ENCODE results near the gene UAP1L1. TPM values are rescaled to one million over a fixed set of nuclear protein-coding genes. Genes with fewer than 3 reads are reported as not detected.
A peak's percentile ranks its signal among the peaks of the same experiment; 100 is the strongest.
"Not testable (repeated sequence)": the region's sequence is repeated elsewhere in the genome, so short reads cannot be mapped to it uniquely, and the experiment has no call there.

UAP1L1 gene
- total RNA-seq, 1 experiment from 2014 or later: 3.4 TPM

GRCh38 chr9:137121927-137122795 is 44.8 kb downstream of the UAP1L1 start:
- H3K9me3 ChIP-seq (replicated peaks); DNase-seq (ENCODE audit: low read depth in 1 of 2, low spot score in 2 of 2); H3K27me3 ChIP-seq (replicated peaks); H3K4me3 ChIP-seq; H3K27ac ChIP-seq; H3K36me3 ChIP-seq; H3K4me1 ChIP-seq (replicated peaks): not testable (repeated sequence)

GRCh38 chr9:137122796-137123467 is 45.6 kb downstream of the UAP1L1 start:
- not testable (repeated sequence) for H3K27me3 ChIP-seq (replicated peaks); H3K4me3 ChIP-seq; H3K36me3 ChIP-seq; H3K27ac ChIP-seq; H3K9me3 ChIP-seq (replicated peaks); DNase-seq (ENCODE audit: low read depth in 1 of 2, low spot score in 2 of 2); H3K4me1 ChIP-seq (replicated peaks)

- H3K27ac ChIP-seq: no peak overlapping the region
- DNase-seq (ENCODE audit: low read depth in 1 of 2, low spot score in 2 of 2): no peak
- H3K9me3 ChIP-seq (replicated peaks): no peaks in the 10 kb centered on the region
- no peaks in the 10 kb centered on the region for H3K27me3 ChIP-seq (replicated peaks)
- H3K4me3 ChIP-seq: no peak overlapping the region
- H3K4me1 ChIP-seq (replicated peaks): no peaks in the 10 kb centered on the region; the same call in 1 of the 2 replicates
- no peaks in the 10 kb centered on the region for H3K36me3 ChIP-seq
These were observed 46.1 kb downstream of the UAP1L1 start for GRCh38 chr9:137123468-137123837.

- DNase-seq (ENCODE audit: low read depth in 1 of 2, low spot score in 2 of 2); H3K27ac ChIP-seq; H3K36me3 ChIP-seq; H3K4me3 ChIP-seq; H3K9me3 ChIP-seq (replicated peaks); H3K27me3 ChIP-seq (replicated peaks); H3K4me1 ChIP-seq (replicated peaks): not testable (repeated sequence)
These were observed 46.7 kb downstream of the UAP1L1 start for GRCh38 chr9:137123952-137124462.

- Histone ChIP-seq H3K36me3 (no peaks in the 10 kb centered on the region), H3K4me1 (replicated peaks) (peaks cover 14% of the 10 kb centered on the region), H3K27ac (no peak overlapping the region), H3K4me3 (no peak overlapping the region), H3K27me3 (replicated peaks) (no peaks in the 10 kb centered on the region), H3K9me3 (replicated peaks) (0 out of 2 replicates have a peak, but pooled peaks cover 5% of the 10 kb centered on the region)
- no peak for DNase-seq (ENCODE audit: low read depth in 1 of 2, low spot score in 2 of 2)
These were observed 49.5 kb downstream of the UAP1L1 start for GRCh38 chr9:137126786-137127185.

- H3K4me1 ChIP-seq (replicated peaks): peaks cover 14% of the 10 kb centered on the region
- no peak for DNase-seq (ENCODE audit: low read depth in 1 of 2, low spot score in 2 of 2)
- no peaks in the 10 kb centered on the region for H3K36me3 ChIP-seq
- H3K4me3 ChIP-seq: no peak overlapping the region
- H3K27me3 ChIP-seq (replicated peaks): no peaks in the 10 kb centered on the region
- H3K27ac ChIP-seq: no peak overlapping the region
- 0 out of 2 replicates have a peak, but pooled peaks cover 5% of the 10 kb centered on the region for H3K9me3 ChIP-seq (replicated peaks)
These were observed 50.2 kb downstream of the UAP1L1 start for GRCh38 chr9:137127301-137128157.

GRCh38 chr9:137128158-137128861 is 51.0 kb downstream of the UAP1L1 start:
- DNase-seq (ENCODE audit: low read depth in 1 of 2, low spot score in 2 of 2): peak in 1 of 2 experiments; percentile 39
- Histone ChIP-seq H3K27ac (no peak overlapping the region), H3K9me3 (replicated peaks) (0 out of 2 replicates have a peak, but pooled peaks cover 5% of the 10 kb centered on the region), H3K27me3 (replicated peaks) (0 out of 2 replicates have a peak, but pooled peaks cover 3% of the 10 kb centered on the region), H3K36me3 (no peaks in the 10 kb centered on the region), H3K4me1 (replicated peaks) (peaks cover 14% of the 10 kb centered on the region), H3K4me3 (no peak overlapping the region; the same call in 1 of the 2 replicates)

GRCh38 chr9:137128862-137129455 is 51.6 kb downstream of the UAP1L1 start:
- 0 out of 2 replicates have a peak, but pooled peaks cover 5% of the 10 kb centered on the region for H3K9me3 ChIP-seq (replicated peaks)
- H3K36me3 ChIP-seq: no peaks in the 10 kb centered on the region
- H3K4me1 ChIP-seq (replicated peaks): peaks cover 14% of the 10 kb centered on the region
- H3K27ac ChIP-seq: no peak overlapping the region
- peak overlapping the region; percentile 58 for H3K4me3 ChIP-seq
- DNase-seq (ENCODE audit: low read depth in 1 of 2, low spot score in 2 of 2): no peak
- H3K27me3 ChIP-seq (replicated peaks): 0 out of 2 replicates have a peak, but pooled peaks cover 3% of the 10 kb centered on the region

- Histone ChIP-seq H3K36me3 (no peaks in the 10 kb centered on the region), H3K27ac (no peak overlapping the region), H3K4me3 (peak overlapping the region; percentile 58), H3K27me3 (replicated peaks) (0 out of 2 replicates have a peak, but pooled peaks cover 3% of the 10 kb centered on the region), H3K4me1 (replicated peaks) (peaks cover 14% of the 10 kb centered on the region), H3K9me3 (replicated peaks) (0 out of 2 replicates have a peak, but pooled peaks cover 5% of the 10 kb centered on the region)
- DNase-seq (ENCODE audit: low read depth in 1 of 2, low spot score in 2 of 2): peak; percentile 74 to 80
These were observed 52.3 kb downstream of the UAP1L1 start for GRCh38 chr9:137129456-137130175.

GRCh38 chr9:137130176-137130755 is 52.9 kb downstream of the UAP1L1 start:
- Histone ChIP-seq H3K27me3 (replicated peaks) (0 out of 2 replicates have a peak, but pooled peaks cover 7% of the 10 kb centered on the region), H3K4me3 (peak overlapping the region; percentile 58), H3K36me3 (no peaks in the 10 kb centered on the region), H3K4me1 (replicated peaks) (peaks cover 14% of the 10 kb centered on the region), H3K27ac (no peak overlapping the region), H3K9me3 (replicated peaks) (0 out of 2 replicates have a peak, but pooled peaks cover 5% of the 10 kb centered on the region)
- DNase-seq (ENCODE audit: low read depth in 1 of 2, low spot score in 2 of 2): peak in 1 of 2 experiments; percentile 38
